HepG2 (cell line): ENCODE results near the gene GZF1. TPM values are rescaled to one million over a fixed set of nuclear protein-coding genes. Genes with fewer than 3 reads are reported as not detected.

Source experiments
- ATF7 ChIP-seq, 2 experiments: fragments of 450-650 bp in 1 of 2; sonication (generic) in 1 of 2; formaldehyde crosslinking in 1 of 2; IDR thresholded peaks; 2 replicates each; pipeline versions ENCODE4 v1.4.0 to v1.6.1; 2016 to 2020; ENCODE audit warnings: antibody characterized with exemption in 1 of 2, mild to moderate bottlenecking in 1 of 2, missing genetic modification reagents in 1 of 2
- ATRX ChIP-seq: sonication (generic); formaldehyde crosslinking; IDR thresholded peaks from 2 replicates; pipeline ENCODE4 v1.4.0; 2020; ENCODE audit warnings: missing genetic modification reagents, borderline replicate concordance
- FOXK2 ChIP-seq: fragments of 450-650 bp; IDR thresholded peaks from 2 replicates; pipeline ENCODE4 v1.6.1; 2016
- MAFK ChIP-seq, 2 experiments: IDR thresholded peaks in 1 of 2; conservative IDR thresholded peaks in 1 of 2; 2 replicates each; pipeline ENCODE4 v1.6.1; 2011; ENCODE audit warnings: improper control_type of control experiment in 2 of 2, low read length in 2 of 2
- MYNN ChIP-seq: sonication (generic); formaldehyde crosslinking; IDR thresholded peaks from 2 replicates; pipeline ENCODE4 v1.4.0; 2020; ENCODE audit warnings: mild to moderate bottlenecking, low read depth, missing genetic modification reagents
- SP140L ChIP-seq: sonication (generic); formaldehyde crosslinking; IDR thresholded peaks from 2 replicates; pipeline ENCODE4 v1.4.0; 2020; ENCODE audit warnings: missing genetic modification reagents, borderline replicate concordance
- TEAD3 ChIP-seq: optimal IDR thresholded peaks from 2 replicates; pipeline ENCODE3; 2016; ENCODE audit warnings: borderline replicate concordance
- TOPORS ChIP-seq: sonication (generic); formaldehyde crosslinking; IDR thresholded peaks from 2 replicates; pipeline ENCODE4 v1.8.0; 2023; ENCODE audit warnings: mild to moderate bottlenecking, missing genetic modification reagents
- TRIM24 ChIP-seq: sonication (generic); formaldehyde crosslinking; IDR thresholded peaks from 2 replicates; pipeline ENCODE4 v1.8.0; 2022; ENCODE audit warnings: mild to moderate bottlenecking, missing genetic modification reagents
- ZBTB43 ChIP-seq: sonication (generic); formaldehyde crosslinking; conservative IDR thresholded peaks from 2 replicates; pipeline ENCODE4 v1.4.0; 2020; ENCODE audit warnings: missing genetic modification reagents
- ZNF143 ChIP-seq: sonication (generic); formaldehyde crosslinking; IDR thresholded peaks from 2 replicates; pipeline ENCODE4 v1.4.0; 2020; ENCODE audit warnings: missing genetic modification reagents
- ZNF30 ChIP-seq: sonication (generic); formaldehyde crosslinking; IDR thresholded peaks from 2 replicates; pipeline ENCODE4 v1.5.0; 2020; ENCODE audit warnings: mild to moderate bottlenecking, missing genetic modification reagents
- ZNF75D ChIP-seq: sonication (generic); formaldehyde crosslinking; IDR thresholded peaks from 2 replicates; pipeline ENCODE4 v1.8.1; 2023; ENCODE audit warnings: missing genetic modification reagents, mild to moderate bottlenecking, borderline replicate concordance
- polyA plus RNA-seq, 8 experiments: library from polyadenylated mRNA; depleted of rRNA in 3 of 8; stranded (reverse) in 7 of 8; unstranded in 1 of 8; fragments of >200 nt; fragmentation: Illumina TruSeq in 4 of 8; extraction: Trizol in 4 of 8; gene quantifications; 2 replicates each; pipeline versions ENCODE4 v1.2.1 to v1.2.3, GENCODE V29; 2011 to 2016; ENCODE audit warnings: low read depth in 4 of 8, missing spikeins in 1 of 8, mixed read lengths in 1 of 8; ENCODE audit not compliant: insufficient read depth in 1 of 8
- total RNA-seq, 5 experiments: library from RNA; depleted of rRNA; stranded (reverse); fragments of >200 nt; fragmentation: Illumina TruSeq; extraction: Trizol; gene quantifications; 2 replicates each; pipeline ENCODE4 v1.2.3, GENCODE V29; 2016; ENCODE audit warnings: low read depth in 1 of 5
- TF ChIP-seq, protein P1 (sequence below): sonication (generic); formaldehyde crosslinking; IDR thresholded peaks from 2 replicates; pipeline ENCODE4 v1.4.0; 2020; ENCODE audit warnings: mild to moderate bottlenecking, missing genetic modification reagents
- TF ChIP-seq, protein P2 (sequence below): IDR thresholded peaks from 2 replicates; pipeline ENCODE4 v1.6.1; 2012; ENCODE audit warnings: inconsistent platforms
- TF ChIP-seq, protein P3 (sequence below): sonication (generic); formaldehyde crosslinking; IDR thresholded peaks from 2 replicates; pipeline ENCODE4 v1.5.1; 2020; ENCODE audit warnings: mild to moderate bottlenecking, missing genetic modification reagents, moderate library complexity
- TF ChIP-seq, protein P4 (sequence below): sonication (generic); formaldehyde crosslinking; IDR thresholded peaks from 2 replicates; pipeline ENCODE4 v1.8.1; 2023; ENCODE audit warnings: mild to moderate bottlenecking, inconsistent platforms, moderate library complexity, missing genetic modification reagents, borderline replicate concordance

The GZF1 gene
- total and polyA plus RNA-seq, 2 of the 13 experiments (the other 11 are each of a cell fraction or from before 2014, with no cell fraction given): 16.9 to 26.0 TPM

DNA sequence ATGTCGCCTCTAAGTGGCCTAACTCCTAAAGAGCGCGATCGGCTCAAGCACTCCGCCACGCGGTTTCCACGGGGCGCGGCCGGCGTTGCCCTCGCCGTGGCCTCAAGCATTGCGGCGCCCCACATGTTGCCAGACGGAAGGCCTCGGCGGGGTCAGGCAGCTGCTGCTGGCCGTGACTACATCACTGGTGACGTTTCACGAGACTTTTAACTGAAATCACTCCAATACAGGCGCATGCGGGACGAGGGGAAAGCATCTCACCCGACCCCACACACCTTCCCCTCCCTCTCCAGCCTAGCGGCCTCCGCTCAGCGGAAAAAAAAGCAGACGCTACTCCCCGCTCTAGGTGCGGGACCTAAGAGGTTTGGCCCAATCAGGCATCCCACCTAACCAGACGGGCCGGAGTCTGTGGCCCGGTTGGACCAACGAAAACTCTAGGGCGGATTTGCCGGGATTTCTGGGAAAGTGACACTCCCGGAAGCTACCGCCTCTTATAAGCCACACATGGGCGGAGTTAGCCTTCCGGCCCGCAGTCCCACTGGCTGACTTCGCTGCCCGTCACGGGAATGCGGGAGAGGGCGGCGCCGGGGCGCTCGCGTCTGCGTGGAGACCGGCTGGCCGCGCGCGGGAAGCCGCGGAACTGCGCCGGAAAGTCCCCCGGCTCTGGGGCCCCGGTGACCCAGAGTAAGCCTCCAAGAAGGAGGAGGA, 11.6 kb upstream of the GZF1 start, which contains the start of gene NXT1 (continued):
- TF ChIP-seq, protein P1, sequence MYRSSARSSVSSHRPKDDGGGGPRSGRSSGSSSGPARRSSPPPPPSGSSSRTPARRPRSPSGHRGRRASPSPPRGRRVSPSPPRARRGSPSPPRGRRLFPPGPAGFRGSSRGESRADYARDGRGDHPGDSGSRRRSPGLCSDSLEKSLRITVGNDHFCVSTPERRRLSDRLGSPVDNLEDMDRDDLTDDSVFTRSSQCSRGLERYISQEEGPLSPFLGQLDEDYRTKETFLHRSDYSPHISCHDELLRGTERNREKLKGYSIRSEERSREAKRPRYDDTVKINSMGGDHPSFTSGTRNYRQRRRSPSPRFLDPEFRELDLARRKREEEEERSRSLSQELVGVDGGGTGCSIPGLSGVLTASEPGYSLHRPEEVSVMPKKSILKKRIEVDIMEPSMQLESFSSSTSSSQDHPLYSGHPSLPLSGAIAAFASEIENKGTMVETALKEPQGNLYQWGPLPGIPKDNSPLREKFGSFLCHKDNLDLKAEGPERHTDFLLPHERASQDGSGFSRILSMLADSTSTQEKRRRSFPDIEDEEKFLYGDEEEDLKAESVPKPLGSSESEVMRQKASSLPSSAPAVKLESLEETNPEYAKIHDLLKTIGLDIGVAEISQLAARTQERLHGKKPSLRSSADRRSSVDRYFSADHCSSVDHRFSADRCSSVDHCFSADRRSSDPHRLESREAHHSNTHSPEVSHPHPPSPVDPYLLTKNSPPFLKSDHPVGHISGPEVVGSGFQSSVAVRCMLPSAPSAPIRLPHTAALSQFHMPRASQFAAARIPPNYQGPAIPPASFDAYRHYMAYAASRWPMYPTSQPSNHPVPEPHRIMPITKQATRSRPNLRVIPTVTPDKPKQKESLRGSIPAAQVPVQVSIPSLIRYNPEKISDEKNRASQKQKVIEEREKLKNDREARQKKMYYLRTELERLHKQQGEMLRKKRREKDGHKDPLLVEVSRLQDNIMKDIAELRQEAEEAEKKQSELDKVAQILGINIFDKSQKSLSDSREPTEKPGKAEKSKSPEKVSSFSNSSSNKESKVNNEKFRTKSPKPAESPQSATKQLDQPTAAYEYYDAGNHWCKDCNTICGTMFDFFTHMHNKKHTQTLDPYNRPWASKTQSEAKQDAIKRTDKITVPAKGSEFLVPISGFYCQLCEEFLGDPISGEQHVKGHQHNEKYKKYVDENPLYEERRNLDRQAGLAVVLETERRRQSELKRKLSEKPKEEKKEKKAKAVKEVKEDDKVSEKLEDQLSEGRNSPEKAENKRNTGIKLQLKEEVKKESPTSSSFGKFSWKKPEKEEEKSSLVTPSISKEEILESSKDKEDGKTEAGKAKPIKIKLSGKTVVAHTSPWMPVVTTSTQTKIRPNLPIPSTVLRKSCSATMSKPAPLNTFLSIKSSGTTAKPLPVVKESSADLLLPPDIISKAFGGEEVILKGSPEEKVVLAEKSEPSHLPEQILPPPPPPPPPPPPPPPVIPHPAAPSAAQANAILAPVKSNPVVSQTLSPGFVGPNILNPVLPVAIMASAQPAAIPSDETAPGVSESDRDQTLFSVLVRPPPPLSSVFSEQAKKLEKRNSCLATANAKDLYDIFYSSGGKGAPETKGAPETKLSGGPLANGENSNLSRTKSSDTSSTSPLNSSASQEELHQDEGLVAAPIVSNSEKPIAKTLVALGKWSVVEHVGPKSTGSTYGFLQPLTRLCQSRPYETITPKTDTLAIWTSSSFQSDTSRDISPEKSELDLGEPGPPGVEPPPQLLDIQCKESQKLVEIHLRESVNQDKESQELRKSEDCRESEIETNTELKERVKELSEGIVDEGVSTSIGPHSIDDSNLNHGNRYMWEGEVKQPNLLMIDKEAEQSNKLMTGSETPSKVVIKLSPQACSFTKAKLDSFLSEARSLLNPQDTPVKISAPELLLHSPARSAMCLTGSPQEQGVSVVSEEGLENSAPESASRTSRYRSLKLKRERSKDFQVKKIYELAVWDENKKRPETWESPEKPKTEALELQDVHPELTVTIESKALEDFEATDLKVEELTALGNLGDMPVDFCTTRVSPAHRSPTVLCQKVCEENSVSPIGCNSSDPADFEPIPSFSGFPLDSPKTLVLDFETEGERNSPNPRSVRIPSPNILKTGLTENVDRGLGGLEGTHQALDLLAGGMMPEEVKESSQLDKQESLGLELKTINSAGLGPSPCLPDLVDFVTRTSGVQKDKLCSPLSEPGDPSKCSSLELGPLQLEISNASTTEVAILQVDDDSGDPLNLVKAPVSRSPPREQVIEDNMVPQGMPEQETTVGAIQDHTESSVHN (CRISPR knock-in tag): no peak
- TF ChIP-seq ZNF75D (no peak; the same call in 1 of the 2 replicates), ZBTB43 (peak; percentile 6; the same call in 1 of the 2 replicates), ZNF30 (peak; percentile 92; the same call in 1 of the 2 replicates), ZNF143 (CRISPR knock-in tag) (peak; percentile 94), SP140L (peak; percentile 54; the same call in 1 of the 2 replicates), MYNN (peak; percentile 98), TOPORS (peak; percentile 27; the same call in 1 of the 2 replicates), FOXK2 (no peak), MAFK (conservative IDR thresholded peaks at IDR 0.05 in 1 of 2, IDR thresholded peaks at IDR 0.05 in 1 of 2; ENCODE audit: low read length in 2 of 2) (no peak), TEAD3 (CRISPR knock-in tag) (peak; percentile 48), ATF7 (IDR thresholded peaks at IDR 0.05) (no peak), ATF7 (CRISPR knock-in tag; IDR thresholded peaks at IDR 0.05) (no peak), ATRX (CRISPR knock-in tag) (0 out of 2 replicates have a peak, but pooled peaks have one; percentile 75), TRIM24 (CRISPR knock-in tag) (no peak)
- TF ChIP-seq, protein P2, sequence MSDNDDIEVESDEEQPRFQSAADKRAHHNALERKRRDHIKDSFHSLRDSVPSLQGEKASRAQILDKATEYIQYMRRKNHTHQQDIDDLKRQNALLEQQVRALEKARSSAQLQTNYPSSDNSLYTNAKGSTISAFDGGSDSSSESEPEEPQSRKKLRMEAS: peak; percentile 98
- TF ChIP-seq, protein P3, sequence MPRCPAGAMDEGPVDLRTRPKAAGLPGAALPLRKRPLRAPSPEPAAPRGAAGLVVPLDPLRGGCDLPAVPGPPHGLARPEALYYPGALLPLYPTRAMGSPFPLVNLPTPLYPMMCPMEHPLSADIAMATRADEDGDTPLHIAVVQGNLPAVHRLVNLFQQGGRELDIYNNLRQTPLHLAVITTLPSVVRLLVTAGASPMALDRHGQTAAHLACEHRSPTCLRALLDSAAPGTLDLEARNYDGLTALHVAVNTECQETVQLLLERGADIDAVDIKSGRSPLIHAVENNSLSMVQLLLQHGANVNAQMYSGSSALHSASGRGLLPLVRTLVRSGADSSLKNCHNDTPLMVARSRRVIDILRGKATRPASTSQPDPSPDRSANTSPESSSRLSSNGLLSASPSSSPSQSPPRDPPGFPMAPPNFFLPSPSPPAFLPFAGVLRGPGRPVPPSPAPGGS (CRISPR knock-in tag): peak; percentile 88
- TF ChIP-seq, protein P4, sequence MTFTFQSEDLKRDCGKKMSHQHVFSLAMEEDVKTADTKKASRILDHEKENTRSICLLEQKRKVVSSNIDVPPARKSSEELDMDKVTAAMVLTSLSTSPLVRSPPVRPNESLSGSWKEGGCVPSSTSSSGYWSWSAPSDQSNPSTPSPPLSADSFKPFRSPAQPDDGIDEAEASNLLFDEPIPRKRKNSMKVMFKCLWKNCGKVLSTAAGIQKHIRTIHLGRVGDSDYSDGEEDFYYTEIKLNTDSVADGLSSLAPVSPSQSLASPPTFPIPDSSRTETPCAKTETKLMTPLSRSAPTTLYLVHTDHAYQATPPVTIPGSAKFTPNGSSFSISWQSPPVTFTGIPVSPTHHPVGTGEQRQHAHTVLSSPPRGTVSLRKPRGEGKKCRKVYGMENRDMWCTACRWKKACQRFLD (CRISPR knock-in tag): no peak
